Skin epidermis (tissue), 12 donors: ENCODE data around the gene TMEM38A.
A peak's percentile ranks its signal among the peaks of the same experiment; 100 is the strongest.
"Not testable (repeated sequence)": the region's sequence is repeated elsewhere in the genome, so short reads cannot be mapped to it uniquely, and the experiment has no call there.

Source experiments
- H3K27ac ChIP-seq, 21 experiments: fragments of 200-600 bp; sonication (generic) in 11 of 21; one replicate each; pipeline ENCODE4 v1.5.0; 2020; ENCODE audit warnings: mild to moderate bottlenecking in 3 of 21, inconsistent platforms in 2 of 21, moderate library complexity in 2 of 21
- H3K4me3 ChIP-seq, 7 experiments: fragments of 200-600 bp; sonication (generic) in 2 of 7; one replicate each; pipeline ENCODE4 v1.5.0; 2020; ENCODE audit warnings: inconsistent platforms in 2 of 7, mild to moderate bottlenecking in 2 of 7, moderate library complexity in 1 of 7

The TMEM38A gene

DNA sequence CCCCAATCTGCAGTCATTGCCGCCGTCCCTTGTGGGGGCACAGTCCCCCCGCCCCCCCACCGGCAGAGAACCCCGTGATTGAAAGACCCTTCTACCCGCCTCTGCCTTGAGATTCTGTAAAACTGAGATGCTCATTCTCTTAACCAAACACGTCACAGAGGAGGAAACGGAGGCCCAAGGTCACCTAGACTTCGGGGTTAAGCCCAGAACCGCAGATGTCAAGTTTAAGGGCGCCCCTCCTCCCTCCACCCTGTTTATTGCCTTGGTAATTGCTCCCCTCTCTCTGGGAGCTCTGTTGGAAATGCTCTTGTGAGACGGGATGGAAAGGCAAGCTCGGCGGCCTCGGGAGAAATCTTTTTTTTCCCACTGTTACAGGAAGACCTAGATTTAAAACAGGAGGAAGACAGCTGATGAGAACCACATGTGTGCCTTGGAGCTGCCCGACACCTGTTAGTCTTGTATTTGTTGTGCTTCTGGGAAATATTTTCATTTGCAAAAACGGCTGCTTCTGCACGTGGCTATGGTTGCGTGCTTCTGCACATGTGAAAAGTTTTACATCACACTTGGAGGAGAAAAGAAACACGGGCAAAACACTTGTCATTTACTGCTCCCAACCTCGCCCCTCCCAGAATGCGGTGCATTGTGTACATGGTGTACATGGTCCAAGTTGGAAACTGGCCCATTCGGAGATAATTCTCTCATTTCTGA is 31.8 kb upstream of the TMEM38A start:
- peak overlapping the region; percentile 70 to 99 (median 93) for H3K4me3 ChIP-seq
- peak overlapping the region; percentile 83 to 99 (median 95) for H3K27ac ChIP-seq

DNA sequence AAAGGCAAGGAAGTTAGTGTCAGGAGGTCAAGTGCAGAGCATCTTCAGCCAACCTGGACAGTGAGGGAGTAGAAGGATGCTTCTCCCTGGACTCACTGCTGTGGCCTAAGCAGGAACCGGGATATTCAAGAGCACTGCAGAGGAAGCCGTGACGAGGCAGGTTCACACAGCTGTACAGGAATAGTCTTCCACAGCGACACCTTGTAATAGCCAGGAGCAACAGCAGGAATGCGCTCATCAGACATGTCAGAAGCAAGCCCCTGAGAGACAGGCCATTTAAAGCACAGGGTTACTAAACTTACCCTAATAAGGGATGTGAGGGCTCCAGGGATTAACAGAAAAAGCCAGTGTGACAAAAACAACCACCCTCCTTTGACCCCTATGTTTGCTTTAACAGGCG is 29.5 kb upstream of the TMEM38A start:
- Histone ChIP-seq H3K27ac (no peak overlapping the region), H3K4me3 (no peak overlapping the region)

DNA sequence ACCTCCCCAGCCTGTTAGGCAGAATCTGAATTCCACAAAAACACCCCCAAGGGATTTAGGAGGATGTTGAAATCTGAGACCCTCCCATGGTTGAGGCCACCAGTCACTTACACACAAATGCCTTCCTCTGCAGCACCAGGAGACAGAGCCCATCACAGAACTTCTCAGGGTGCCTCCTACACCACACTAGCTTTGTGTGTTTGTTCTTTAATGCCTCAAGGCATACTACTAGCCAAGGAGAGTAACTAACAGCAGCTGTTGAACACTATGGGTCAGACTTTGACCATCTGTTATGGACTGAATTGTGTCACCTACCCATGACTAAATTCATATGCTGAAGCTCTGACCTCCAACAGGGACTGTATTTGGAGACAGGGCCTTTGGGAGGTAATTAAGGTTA is 23.4 kb upstream of the TMEM38A start:
- Histone ChIP-seq H3K4me3 (no peak overlapping the region), H3K27ac (no peak overlapping the region)

DNA sequence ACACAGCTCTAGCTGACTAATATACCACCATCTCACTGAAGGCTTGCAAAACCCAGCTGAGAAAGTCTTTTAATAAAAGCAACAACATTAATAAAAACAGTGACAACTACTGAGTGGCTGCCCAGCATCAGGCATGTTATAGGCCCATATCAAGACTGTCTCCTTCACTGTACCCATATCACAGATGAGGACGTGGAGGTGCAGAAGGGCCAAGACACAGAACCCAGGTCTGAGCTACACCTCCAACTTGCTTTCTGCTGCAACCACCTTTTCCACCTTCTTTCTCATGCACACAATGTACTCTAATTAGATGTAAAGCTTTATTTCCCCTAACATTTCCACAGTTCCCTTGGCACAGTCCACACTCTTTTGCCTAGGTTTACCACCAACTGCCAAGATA is 22.3 kb upstream of the TMEM38A start:
- H3K4me3 ChIP-seq: no peak overlapping the region
- H3K27ac ChIP-seq: no peak overlapping the region

- Histone ChIP-seq H3K4me3 (no peak overlapping the region), H3K27ac (no peak overlapping the region)
Measured at GRCh38 chr19:16640951-16641350, 20.0 kb upstream of the TMEM38A start.

GRCh38 chr19:16641695-16642094 is 19.2 kb upstream of the TMEM38A start:
- Histone ChIP-seq H3K4me3 (no peak overlapping the region), H3K27ac (no peak overlapping the region)

- no peak overlapping the region for H3K27ac ChIP-seq
- no peak overlapping the region for H3K4me3 ChIP-seq
Measured at GRCh38 chr19:16645140-16645539, 15.8 kb upstream of the TMEM38A start.

DNA sequence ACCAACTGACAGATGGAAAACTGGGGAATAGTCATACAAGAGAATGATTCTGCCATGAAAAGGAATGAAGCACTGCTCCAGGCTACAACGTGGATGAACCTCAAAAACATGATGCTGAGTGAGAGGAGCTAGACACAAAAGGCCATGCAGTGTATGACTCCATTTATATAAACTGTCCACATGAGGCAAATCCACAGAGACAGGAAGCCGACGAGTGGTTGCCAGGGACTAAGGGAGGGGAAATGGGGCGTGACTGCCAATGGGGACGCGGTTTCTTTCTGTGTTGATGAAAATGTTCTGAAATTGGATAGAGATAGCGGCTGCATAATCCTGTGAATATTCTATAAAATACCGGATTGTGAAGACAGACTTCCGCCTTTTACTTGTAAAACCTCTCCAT is 11.2 kb upstream of the TMEM38A start:
- Histone ChIP-seq H3K27ac (peak overlapping the region in 2 of 21 experiments; percentile 15 to 33), H3K4me3 (no peak overlapping the region)

DNA sequence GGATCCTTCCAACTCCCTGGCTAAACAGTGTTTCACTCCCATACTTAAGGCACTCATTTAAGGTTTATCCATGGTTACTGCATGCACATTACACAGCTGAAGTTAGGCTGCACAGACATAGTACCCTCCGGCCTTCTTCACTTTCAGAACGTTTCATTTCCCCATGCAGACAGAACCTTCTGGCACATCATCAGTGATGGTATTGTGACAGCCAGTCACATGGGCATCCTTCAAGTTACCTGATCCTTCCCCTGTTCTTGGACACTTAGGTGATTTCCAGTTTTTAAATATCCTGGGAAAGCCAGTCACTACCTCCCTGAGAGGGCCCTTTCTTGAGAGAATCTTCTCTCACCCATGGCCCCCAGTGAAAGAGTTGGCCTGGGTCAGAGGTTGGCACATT is 10.1 kb upstream of the TMEM38A start:
- Histone ChIP-seq H3K27ac (no peak overlapping the region), H3K4me3 (no peak overlapping the region)

- H3K27ac ChIP-seq, H3K4me3 ChIP-seq: not testable (repeated sequence)
Measured at GRCh38 chr19:16651421-16652188, 9.3 kb upstream of the TMEM38A start.

DNA sequence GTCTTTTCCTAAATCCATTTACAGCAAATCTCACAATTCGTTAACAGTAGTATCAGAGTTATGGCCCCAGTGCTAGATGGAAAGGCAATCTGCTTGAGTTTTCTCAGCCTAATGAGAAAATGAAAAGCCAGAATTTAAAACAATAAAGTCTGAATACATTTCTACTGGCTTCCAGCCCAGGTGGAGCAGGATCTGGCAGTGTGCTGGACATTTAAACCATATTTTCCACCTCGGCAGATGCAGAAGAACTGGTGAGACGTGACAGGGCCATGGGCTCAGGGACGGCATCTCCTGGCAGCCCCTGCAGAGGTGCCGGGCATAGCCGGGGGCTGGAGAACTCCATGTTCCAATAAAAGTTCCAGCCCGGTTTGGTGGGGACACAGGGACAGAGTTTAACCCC is 8.1 kb upstream of the TMEM38A start:
- H3K4me3 ChIP-seq: no peak overlapping the region
- H3K27ac ChIP-seq: no peak overlapping the region

- Histone ChIP-seq H3K4me3 (no peak overlapping the region), H3K27ac (no peak overlapping the region)
Measured at GRCh38 chr19:16654140-16654539, 6.8 kb upstream of the TMEM38A start.

DNA sequence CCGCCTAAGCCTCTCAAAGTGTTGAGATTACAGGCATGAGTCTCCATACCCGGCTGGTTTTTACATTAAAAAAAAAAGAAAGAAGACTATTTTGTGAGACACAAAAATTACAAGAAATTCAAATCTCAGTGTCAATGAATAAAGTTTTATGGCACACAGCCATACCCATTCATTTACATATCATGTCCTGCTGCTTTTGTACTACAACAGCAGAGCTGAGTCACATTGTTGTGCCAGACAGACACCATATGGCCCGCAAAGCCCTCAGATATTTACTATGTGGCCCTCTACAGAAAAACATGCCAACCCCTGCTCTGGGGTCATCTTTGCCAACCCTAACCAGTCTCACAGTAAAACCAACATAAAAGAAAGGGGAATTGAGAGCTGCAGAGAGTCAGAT is 6.3 kb upstream of the TMEM38A start:
- Histone ChIP-seq H3K4me3 (no peak overlapping the region), H3K27ac (no peak overlapping the region)

GRCh38 chr19:16655727-16656126 is 5.2 kb upstream of the TMEM38A start:
- Histone ChIP-seq H3K27ac (no peak overlapping the region), H3K4me3 (no peak overlapping the region)

GRCh38 chr19:16657384-16657783 is 3.6 kb upstream of the TMEM38A start:
- Histone ChIP-seq H3K4me3 (no peak overlapping the region), H3K27ac (no peak overlapping the region)

DNA sequence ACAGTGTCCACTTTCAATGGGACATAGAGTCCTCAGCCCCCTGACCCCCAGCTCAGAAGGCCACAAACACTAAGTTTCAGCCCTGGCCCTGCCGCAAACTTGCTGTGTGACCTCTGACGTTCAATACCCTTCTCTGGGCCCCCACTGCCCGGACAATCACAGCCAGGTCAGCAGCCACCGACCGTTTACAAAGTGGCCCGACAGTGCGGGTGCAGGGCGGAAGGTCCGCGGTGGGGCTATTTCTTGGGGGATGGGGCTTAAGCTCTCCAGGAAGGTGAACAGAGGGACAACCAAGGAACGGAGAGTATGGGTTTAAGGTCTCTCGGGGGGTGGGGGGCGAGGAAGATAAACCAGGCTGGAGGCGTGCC is 1.5 kb upstream of the TMEM38A start:
- H3K27ac ChIP-seq: peak overlapping the region in 20 of 21 experiments; percentile 77 to 95 (median 89)
- peak overlapping the region; percentile 52 to 85 (median 64) for H3K4me3 ChIP-seq

GRCh38 chr19:16659832-16660708 is 869 bp upstream of the TMEM38A start, which contains the start of gene SMIM7:
SMIM7 (minus strand) TSS chr19:16660144; CDS start chr19:16660110, 34 bp downstream.
- Histone ChIP-seq H3K27ac (peak within 1 kb of the TSS; percentile 31 to 95 (median 89)), H3K4me3 (peak within 1 kb of the TSS; percentile 52 to 85 (median 64))

GRCh38 chr19:16661480-16662034 is 618 bp downstream of the TMEM38A start:
- Histone ChIP-seq H3K27ac (peak overlapping the region in 7 of 21 experiments; percentile 27 to 95 (median 79)), H3K4me3 (peak overlapping the region; percentile 52 to 85 (median 64))

DNA sequence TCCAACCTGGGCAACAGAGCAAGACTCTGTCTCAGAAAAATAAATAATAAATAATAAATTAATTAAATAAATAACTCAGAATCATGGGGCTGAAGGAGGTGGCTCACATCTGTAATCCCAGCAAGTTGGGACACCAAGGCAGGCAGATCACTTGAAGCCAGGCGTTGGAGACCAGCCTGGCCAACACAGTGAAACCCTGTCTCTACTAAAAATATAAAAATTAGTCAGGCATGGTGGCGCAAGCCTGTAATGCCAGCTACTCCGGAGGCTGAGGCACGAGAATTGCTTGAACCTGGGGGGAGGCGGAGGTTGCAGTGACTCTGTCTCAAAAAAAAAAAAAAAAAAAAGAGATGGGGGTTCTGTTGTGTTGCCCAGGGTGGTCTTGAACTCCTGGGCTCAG is 7.2 kb downstream of the TMEM38A start:
- no peak overlapping the region for H3K27ac ChIP-seq

GRCh38 chr19:16668702-16669101 is 7.8 kb downstream of the TMEM38A start:
- not testable (repeated sequence) for H3K27ac ChIP-seq, H3K4me3 ChIP-seq

More for the DNA sequence above, 7.2 kb downstream of the TMEM38A start:
- no peak overlapping the region for H3K4me3 ChIP-seq
